Skin of body (tissue), 3 donors: ENCODE results near the gene ZNF358. TPM values are rescaled to one million over a fixed set of nuclear protein-coding genes. Genes with fewer than 3 reads are reported as not detected.

Experiments used
- DNase-seq: peaks from one replicate; lab custom pipeline; 2025; lab: John Stamatoyannopoulos, UW
- small RNA-seq: library from RNA; depleted of rRNA; stranded (forward); fragments of <200 nt; gene quantifications from one replicate; pipeline ENCODE3, GENCODE V24; 2014; ENCODE audit warnings: low replicate concordance
- total RNA-seq: library from RNA; depleted of rRNA; stranded (reverse); fragments of >200 nt; gene quantifications from one replicate; pipeline ENCODE4 v1.2.3, GENCODE V29; 2014

ZNF358 gene
- total RNA-seq, 1 donor from 2014 or later, result 7.4 TPM

GRCh38 chr19:7554990-7555864 is 39.3 kb downstream of the ZNF358 start:
- DNase-seq, result no peak

DNA sequence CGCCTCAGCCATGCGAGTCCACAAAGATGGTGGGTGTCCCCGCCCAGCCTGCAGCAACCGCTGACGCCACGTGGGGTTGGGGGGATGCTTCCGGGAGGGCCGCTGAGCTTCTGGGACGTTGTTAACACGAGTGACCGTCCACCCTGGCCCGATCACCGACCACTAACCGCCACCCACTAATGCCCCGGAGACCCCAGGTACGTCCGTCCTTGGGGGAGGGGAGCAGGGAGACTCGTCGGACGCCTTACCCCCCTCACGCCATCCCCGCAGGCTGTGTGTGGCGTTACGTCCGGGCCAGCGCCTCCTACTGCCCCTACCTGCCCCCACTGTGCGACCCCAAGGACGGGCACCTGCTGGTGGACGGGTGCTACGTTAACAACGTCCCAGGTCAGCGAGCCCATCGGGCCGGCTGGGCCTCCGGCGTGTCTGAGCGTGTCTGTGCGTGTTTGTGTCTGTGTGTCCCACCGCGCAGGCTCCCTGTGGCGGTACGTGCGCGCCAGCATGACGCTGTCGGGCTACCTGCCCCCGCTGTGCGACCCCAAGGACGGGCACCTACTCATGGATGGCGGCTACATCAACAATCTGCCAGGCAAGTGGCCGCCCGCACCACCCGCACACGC is 40.9 kb downstream of the ZNF358 start:
- no peak for DNase-seq

- DNase-seq, result no peak
Observed at GRCh38 chr19:7558667-7559066, 42.8 kb downstream of the ZNF358 start.

- no peak for DNase-seq
Observed at GRCh38 chr19:7559102-7559501, 43.2 kb downstream of the ZNF358 start.

GRCh38 chr19:7560255-7560654 is 44.4 kb downstream of the ZNF358 start:
- no peak for DNase-seq

DNA sequence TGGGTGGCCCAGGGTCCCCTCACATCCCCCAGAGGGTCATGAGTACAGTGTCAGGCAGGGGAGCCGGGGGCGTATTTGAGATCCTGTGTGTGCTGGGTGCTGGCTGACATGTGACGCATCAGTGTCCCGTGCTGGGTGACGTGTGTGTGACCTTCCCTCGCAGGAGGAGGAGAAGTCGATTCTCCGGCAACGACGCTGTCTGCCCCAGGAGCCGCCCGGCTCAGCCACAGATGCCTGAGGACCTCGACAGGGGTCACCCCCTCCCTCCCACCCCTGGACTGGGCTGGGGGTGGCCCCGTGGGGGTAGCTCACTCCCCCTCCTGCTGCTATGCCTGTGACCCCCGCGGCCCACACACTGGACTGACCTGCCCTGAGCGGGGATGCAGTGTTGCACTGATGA is 45.4 kb downstream of the ZNF358 start:
- DNase-seq, result no peak

GRCh38 chr19:7562646-7563393 is 46.9 kb downstream of the ZNF358 start:
- no peak for DNase-seq

DNA sequence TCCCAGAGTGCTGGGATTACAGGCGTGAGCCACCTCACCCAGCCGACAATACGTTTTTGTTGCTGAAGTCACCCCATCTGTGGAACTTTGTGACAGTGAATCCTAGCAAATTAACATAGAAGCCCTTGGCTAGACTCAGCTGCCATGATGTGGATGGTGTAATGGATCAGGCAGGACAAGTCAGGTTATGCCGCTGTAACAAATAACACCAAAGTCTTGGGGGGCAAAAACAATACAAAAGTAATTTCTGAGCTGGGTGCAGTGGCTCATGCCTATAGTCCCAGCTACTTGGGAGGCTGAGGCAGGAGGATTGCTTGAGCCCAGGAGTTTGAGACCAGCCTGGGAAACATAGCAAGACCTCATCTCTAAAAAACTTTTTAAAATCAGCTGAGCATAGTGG is 49.0 kb downstream of the ZNF358 start:
- no peak for DNase-seq

DNA sequence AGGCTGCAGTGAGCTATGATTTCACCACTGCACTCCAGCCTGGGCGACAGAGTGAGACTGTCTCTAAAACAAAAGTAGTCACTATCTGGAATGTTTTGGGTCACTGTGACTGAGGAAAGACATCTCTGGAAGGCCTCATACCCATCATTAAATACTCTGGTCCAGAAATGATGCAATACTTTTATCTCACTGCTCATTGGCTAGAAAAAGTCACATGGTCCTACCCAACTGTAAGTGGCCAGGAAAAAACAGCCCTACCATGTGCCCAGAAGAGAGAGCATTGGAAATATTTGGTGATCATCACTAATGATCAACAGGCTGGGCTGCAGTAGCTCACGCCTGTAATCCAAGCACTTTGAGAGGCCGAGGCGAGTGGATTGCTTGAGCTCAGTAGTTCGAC is 49.4 kb downstream of the ZNF358 start:
- no peak for DNase-seq

Small RNA genes lying within 50 kb of the gene (small RNA-seq; reads per million reads assigned to genes)
- gene AC008878.2, result not detected

Other genes starting within 250 kb of the ZNF358 start
- gene INSR, start 221.7 kb upstream of the ZNF358 start, total RNA-seq, result 51.4 TPM
- 17.9 TPM for gene ARHGEF18, start 167.2 kb upstream of the ZNF358 start, total RNA-seq
- 1.1 TPM for gene PEX11G, start 27.1 kb upstream of the ZNF358 start, total RNA-seq
- gene MCOLN1, start 6.5 kb downstream of the ZNF358 start, total RNA-seq, result 6.9 TPM
- gene PNPLA6, start 19.6 kb downstream of the ZNF358 start, total RNA-seq, result 17.6 TPM
- gene CAMSAP3, start 79.8 kb downstream of the ZNF358 start, total RNA-seq, result 5.7 TPM
- 21.9 TPM for gene XAB2, start 113.4 kb downstream of the ZNF358 start, total RNA-seq
- gene PET100, start 113.7 kb downstream of the ZNF358 start, total RNA-seq, result 26.2 TPM
- not detected for gene PCP2, start 117.6 kb downstream of the ZNF358 start, total RNA-seq
- 25.1 TPM for gene STXBP2, start 121.0 kb downstream of the ZNF358 start, total RNA-seq
- gene RETN, start 152.9 kb downstream of the ZNF358 start, total RNA-seq, result 8.5 TPM
- gene MCEMP1, start 161.0 kb downstream of the ZNF358 start, total RNA-seq, result 0.79 TPM
- 19.6 TPM for gene TRAPPC5, start 164.7 kb downstream of the ZNF358 start, total RNA-seq
- gene FCER2, start 186.0 kb downstream of the ZNF358 start, total RNA-seq, result 0.20 TPM
- gene CLEC4G, start 216.0 kb downstream of the ZNF358 start, total RNA-seq, result 0.20 TPM
- 5.8 TPM for gene CD209, start 231.4 kb downstream of the ZNF358 start, total RNA-seq
- gene CLEC4M, start 247.1 kb downstream of the ZNF358 start, total RNA-seq, result 0.59 TPM